HL-60/S4 treated with phorbol 12-myristate 13-acetate at 8.2 ng/mL for 4 days and 3 days (cell line): Measurements from ENCODE around the gene IL1A.

ENCODE experiments used
- in situ Hi-C: fragments of 300-500 bp; cut with MboI; formaldehyde crosslinking; loops from 2 replicates; pipeline ENCODE4 v1.15.0; 2022; ENCODE audit warnings: low sequenced_read_pairs

Gene IL1A

GRCh38 chr2:112784199-112785189, at the start of gene IL1A:
IL1A (minus strand) TSS chr2:112784493; CDS start chr2:112783770, 723 bp downstream.
- in situ Hi-C loops, result no loop called here

- in situ Hi-C loops, result loop anchor here (5.0 kb wide), 1 partner anchor 43 kb away; no protein-coding TSS in a partner anchor
Observed at GRCh38 chr2:112833976-112834375, 49.7 kb upstream of the IL1A start.

- in situ Hi-C loops, result loop anchor here (5.0 kb wide), 1 partner anchor 44 kb away; no protein-coding TSS in a partner anchor
Observed at GRCh38 chr2:112833639-112833931, 49.3 kb upstream of the IL1A start.

- in situ Hi-C loops, result loop anchor here (5.0 kb wide), 1 partner anchor 44 kb away; no protein-coding TSS in a partner anchor
Observed at GRCh38 chr2:112832841-112833638, 48.7 kb upstream of the IL1A start.

- in situ Hi-C loops, result loop anchor here (5.0 kb wide), 1 partner anchor 45 kb away; no protein-coding TSS in a partner anchor
Observed at GRCh38 chr2:112831946-112832840, 47.9 kb upstream of the IL1A start.

GRCh38 chr2:112831513-112831845, 47.2 kb upstream of the IL1A start:
- in situ Hi-C loops, result loop anchor here (5.0 kb wide), 1 partner anchor 46 kb away; no protein-coding TSS in a partner anchor

GRCh38 chr2:112830682-112831512, 46.6 kb upstream of the IL1A start:
- in situ Hi-C loops, result loop anchor here (5.0 kb wide), 1 partner anchor 46 kb away; no protein-coding TSS in a partner anchor

GRCh38 chr2:112829961-112830681, 45.8 kb upstream of the IL1A start:
- in situ Hi-C loops, result loop anchor here (5.0 kb wide), 1 partner anchor 47 kb away; no protein-coding TSS in a partner anchor

GRCh38 chr2:112829101-112829960, 45.0 kb upstream of the IL1A start:
- in situ Hi-C loops, result no loop called here

- in situ Hi-C loops, result no loop called here
Observed at GRCh38 chr2:112828251-112828691, 44.0 kb upstream of the IL1A start.

- in situ Hi-C loops, result no loop called here
Observed at GRCh38 chr2:112827604-112828185, 43.4 kb upstream of the IL1A start.

GRCh38 chr2:112827009-112827408, 42.7 kb upstream of the IL1A start:
- in situ Hi-C loops, result no loop called here

- in situ Hi-C loops, result no loop called here
Observed at GRCh38 chr2:112825706-112826105, 41.4 kb upstream of the IL1A start.

- in situ Hi-C loops, result no loop called here
Observed at GRCh38 chr2:112824694-112825085, 40.4 kb upstream of the IL1A start.

- in situ Hi-C loops, result no loop called here
Observed at GRCh38 chr2:112821682-112822081, 37.4 kb upstream of the IL1A start.

GRCh38 chr2:112821142-112821541, 36.8 kb upstream of the IL1A start:
- in situ Hi-C loops, result no loop called here

GRCh38 chr2:112820343-112820742, 36.0 kb upstream of the IL1A start:
- in situ Hi-C loops, result no loop called here

GRCh38 chr2:112819081-112819480, 34.8 kb upstream of the IL1A start:
- in situ Hi-C loops, result no loop called here
